ENCODE measurements around the gene TMEM240. TPM values are rescaled to one million over a fixed set of nuclear protein-coding genes. Genes with fewer than 3 reads are reported as not detected.

Gene TMEM240
- total RNA-seq, 2 donors from 2014 or later: 0.41 to 0.58 TPM

- Mint-ChIP-seq H3K36me3 (no peaks in the 10 kb centered on the region), H3K9me3 (no peaks in the 10 kb centered on the region), H3K27ac (no peak overlapping the region)
- DNase-seq (ENCODE audit: low spot score in 2 of 2) (no peak), ATAC-seq (no peak)
Measured at GRCh38 chr1:1548591-1548990, 8.2 kb upstream of the TMEM240 start.

- ATAC-seq (no peak), DNase-seq (ENCODE audit: low spot score in 2 of 2) (no peak)
- Mint-ChIP-seq H3K27ac (peak overlapping the region in 1 of 2 donors; percentile 29), H3K9me3 (no peaks in the 10 kb centered on the region), H3K36me3 (no peaks in the 10 kb centered on the region)
Measured at GRCh38 chr1:1547476-1547875, 7.1 kb upstream of the TMEM240 start.

- H3K9me3 Mint-ChIP-seq: no peaks in the 10 kb centered on the region
- no peak for ATAC-seq
- peak overlapping the region in 1 of 2 donors; percentile 19 for H3K27ac Mint-ChIP-seq
- H3K36me3 Mint-ChIP-seq: no peaks in the 10 kb centered on the region
- DNase-seq (ENCODE audit: low spot score in 2 of 2): no peak
Measured at GRCh38 chr1:1547011-1547410, 6.6 kb upstream of the TMEM240 start.

GRCh38 chr1:1545946-1546737 is 5.7 kb upstream of the TMEM240 start:
- Mint-ChIP-seq H3K36me3 (no peaks in the 10 kb centered on the region), H3K27ac (no peak overlapping the region), H3K9me3 (no peaks in the 10 kb centered on the region)
- DNase-seq (ENCODE audit: low spot score in 2 of 2): no peak
- ATAC-seq: no peak

GRCh38 chr1:1544544-1544943 is 4.1 kb upstream of the TMEM240 start:
- ATAC-seq (no peak), DNase-seq (ENCODE audit: low spot score in 2 of 2) (no peak)
- Mint-ChIP-seq H3K9me3 (no peaks in the 10 kb centered on the region), H3K36me3 (no peaks in the 10 kb centered on the region), H3K27ac (peak overlapping the region in 1 of 2 donors; percentile 44)

GRCh38 chr1:1543706-1544099 is 3.3 kb upstream of the TMEM240 start:
- H3K27ac Mint-ChIP-seq: no peak overlapping the region
- H3K36me3 Mint-ChIP-seq: no peaks in the 10 kb centered on the region
- no peaks in the 10 kb centered on the region for H3K9me3 Mint-ChIP-seq
- ATAC-seq: no peak
- DNase-seq (ENCODE audit: low spot score in 2 of 2): no peak

GRCh38 chr1:1542766-1543705 is 2.6 kb upstream of the TMEM240 start:
- Mint-ChIP-seq H3K27ac (no peak overlapping the region), H3K36me3 (no peaks in the 10 kb centered on the region), H3K9me3 (no peaks in the 10 kb centered on the region)
- ATAC-seq: no peak
- no peak for DNase-seq (ENCODE audit: low spot score in 2 of 2)

GRCh38 chr1:1541956-1542765 is 1.7 kb upstream of the TMEM240 start:
- Mint-ChIP-seq H3K36me3 (no peaks in the 10 kb centered on the region), H3K9me3 (no peaks in the 10 kb centered on the region), H3K27ac (peak overlapping the region in 1 of 2 donors; percentile 19)
- ATAC-seq: no peak
- no peak for DNase-seq (ENCODE audit: low spot score in 2 of 2)

GRCh38 chr1:1540818-1541628 is 599 bp upstream of the TMEM240 start:
- no peak for ATAC-seq
- Mint-ChIP-seq H3K36me3 (no peaks in the 10 kb centered on the region), H3K9me3 (no peaks in the 10 kb centered on the region), H3K27ac (no peak overlapping the region)
- DNase-seq (ENCODE audit: low spot score in 2 of 2): no peak

GRCh38 chr1:1539310-1540089 is 924 bp downstream of the TMEM240 start:
- Mint-ChIP-seq H3K27ac (no peak overlapping the region), H3K36me3 (no peaks in the 10 kb centered on the region), H3K9me3 (no peaks in the 10 kb centered on the region)
- DNase-seq (ENCODE audit: low spot score in 2 of 2) (no peak), ATAC-seq (no peak)

GRCh38 chr1:1538989-1539309 is 1.5 kb downstream of the TMEM240 start:
- no peaks in the 10 kb centered on the region for H3K36me3 Mint-ChIP-seq
- ATAC-seq (no peak), DNase-seq (ENCODE audit: low spot score in 2 of 2) (no peak)
- H3K9me3 Mint-ChIP-seq: no peaks in the 10 kb centered on the region
- H3K27ac Mint-ChIP-seq: no peak overlapping the region

- DNase-seq (ENCODE audit: low spot score in 2 of 2) (no peak), ATAC-seq (peak in 1 of 2 donors; percentile 12)
- no peaks in the 10 kb centered on the region for H3K36me3 Mint-ChIP-seq
- H3K27ac Mint-ChIP-seq: no peak overlapping the region
- no peaks in the 10 kb centered on the region for H3K9me3 Mint-ChIP-seq
Measured at GRCh38 chr1:1538334-1538733, 2.1 kb downstream of the TMEM240 start.

GRCh38 chr1:1537626-1538250 is 2.7 kb downstream of the TMEM240 start:
- ATAC-seq (peak in 1 of 2 donors; percentile 4), DNase-seq (ENCODE audit: low spot score in 2 of 2) (no peak)
- Mint-ChIP-seq H3K36me3 (no peaks in the 10 kb centered on the region), H3K27ac (no peak overlapping the region), H3K9me3 (no peaks in the 10 kb centered on the region)

- Mint-ChIP-seq H3K9me3 (peaks cover 0 to 2% of the 10 kb centered on the region in 2 donors), H3K36me3 (peaks cover 3 to 4% of the 10 kb centered on the region in 2 donors), H3K27ac (peak overlapping the region in 1 of 2 donors; percentile 35)
- DNase-seq (ENCODE audit: low spot score in 2 of 2) (no peak), ATAC-seq (no peak)
Measured at GRCh38 chr1:1536938-1537546, 3.4 kb downstream of the TMEM240 start.

Measured in activated naive CD4-positive, alpha-beta T cell treated with anti-CD3 and anti-CD28 coated beads, Interleukin-2, amount 50 U/mL, for 72 hours (primary cell).